ENCODE results near the gene FUT3. TPM values are rescaled to one million over a fixed set of nuclear protein-coding genes. Genes with fewer than 3 reads are reported as not detected.

FUT3 gene
- total RNA-seq, 1 donor from 2014 or later, result 0.84 TPM

- DNase-seq (ENCODE audit: low read depth) (no peak), FAIRE-seq (no peak)
- no peaks in the 10 kb centered on the region for H3K9me3 Mint-ChIP-seq (ENCODE audit: unreplicated experiment)
- H3K27ac Mint-ChIP-seq (ENCODE audit: unreplicated experiment), result no peak overlapping the region
- H3K79me2 ChIP-seq (ENCODE audit: insufficient read depth, low read length), result peaks cover 21% of the 10 kb centered on the region
- TF ChIP-seq EZH2 (IDR thresholded peaks at IDR 0.05; ENCODE audit: insufficient read depth, low read length) (no peak), CTCF (IDR thresholded peaks at IDR 0.05; ENCODE audit: insufficient read depth, low read depth, low read length) (no peak)
- no peaks in the 10 kb centered on the region for H3K9me3 ChIP-seq (ENCODE audit: insufficient read depth, low read depth, low read length)
- no peak overlapping the region for H3K4me3 ChIP-seq (ENCODE audit: insufficient read depth, low read depth, low read length)
- H3K9ac ChIP-seq (ENCODE audit: low read length), result no peak overlapping the region
- no peaks in the 10 kb centered on the region for H3K27me3 ChIP-seq (ENCODE audit: insufficient read depth, low read length)
- H4K20me1 ChIP-seq (ENCODE audit: insufficient read depth, low read length), result peaks cover 49% of the 10 kb centered on the region
- no peak overlapping the region for H3K4me2 ChIP-seq (ENCODE audit: low read length)
- no peaks in the 10 kb centered on the region for H3K36me3 Mint-ChIP-seq (ENCODE audit: low read depth, unreplicated experiment)
- no peaks in the 10 kb centered on the region for H3K4me1 Mint-ChIP-seq (ENCODE audit: low read depth, unreplicated experiment)
- peaks cover 4% of the 10 kb centered on the region for H3K27me3 Mint-ChIP-seq (ENCODE audit: low read depth, unreplicated experiment)
- no peak overlapping the region for H3K4me3 Mint-ChIP-seq (ENCODE audit: unreplicated experiment)
- H2AFZ ChIP-seq (ENCODE audit: low read depth, low read length), result no peak overlapping the region
- no peak overlapping the region for H3K27ac ChIP-seq (ENCODE audit: low read depth, low read length)
- H3K36me3 ChIP-seq (ENCODE audit: insufficient read depth, low read length), result no peaks in the 10 kb centered on the region
- H3K4me1 ChIP-seq (ENCODE audit: insufficient read depth, low read length), result peaks cover 6% of the 10 kb centered on the region
These were observed 42.9 kb upstream of the FUT3 start for GRCh38 chr19:5893907-5894703.

DNA sequence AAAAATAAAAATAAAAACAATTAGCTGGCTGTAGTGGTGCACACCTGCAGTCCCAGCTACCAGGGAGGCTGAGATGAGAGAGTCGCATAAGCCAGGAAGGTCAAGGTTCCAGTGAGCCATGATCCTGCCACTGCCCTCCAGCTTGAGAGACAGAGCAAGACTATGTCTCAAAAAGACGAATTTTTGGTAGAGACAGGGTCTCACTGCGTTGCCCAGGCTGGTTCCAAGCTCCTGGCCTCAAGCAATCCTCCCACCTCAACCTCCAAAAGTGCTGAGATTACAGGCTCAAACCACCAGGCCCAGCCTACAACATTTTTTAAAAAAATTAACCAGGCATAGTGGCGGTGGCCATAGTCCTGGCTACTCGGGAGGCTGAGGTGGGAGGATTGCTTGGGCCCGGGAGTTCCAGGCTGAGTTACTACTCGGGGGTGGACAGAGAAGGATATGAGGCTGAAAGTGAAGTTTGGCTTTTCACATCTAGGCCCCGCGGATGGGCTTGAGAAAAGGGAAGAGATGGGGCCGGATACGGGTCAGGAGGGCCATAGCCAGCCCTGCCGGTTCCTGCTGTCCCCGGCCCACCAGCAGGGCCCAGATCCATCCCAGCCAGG, 42.2 kb upstream of the FUT3 start:
- no peak overlapping the region for H2AFZ ChIP-seq (ENCODE audit: low read depth, low read length)
- peaks cover 17% of the 10 kb centered on the region for H3K79me2 ChIP-seq (ENCODE audit: insufficient read depth, low read length)
- Mint-ChIP-seq H3K27ac (ENCODE audit: unreplicated experiment) (no peak overlapping the region), H3K36me3 (ENCODE audit: low read depth, unreplicated experiment) (no peaks in the 10 kb centered on the region), H3K4me3 (ENCODE audit: unreplicated experiment) (no peak overlapping the region), H3K4me1 (ENCODE audit: low read depth, unreplicated experiment) (no peaks in the 10 kb centered on the region), H3K27me3 (ENCODE audit: low read depth, unreplicated experiment) (peaks cover 4% of the 10 kb centered on the region), H3K9me3 (ENCODE audit: unreplicated experiment) (no peaks in the 10 kb centered on the region)
- H4K20me1 ChIP-seq (ENCODE audit: insufficient read depth, low read length), result peaks cover 44% of the 10 kb centered on the region
- H3K4me1 ChIP-seq (ENCODE audit: insufficient read depth, low read length), result peaks cover 6% of the 10 kb centered on the region
- no peaks in the 10 kb centered on the region for H3K9me3 ChIP-seq (ENCODE audit: insufficient read depth, low read depth, low read length)
- no peak overlapping the region for H3K9ac ChIP-seq (ENCODE audit: low read length)
- TF ChIP-seq EZH2 (IDR thresholded peaks at IDR 0.05; ENCODE audit: insufficient read depth, low read length) (no peak), CTCF (IDR thresholded peaks at IDR 0.05; ENCODE audit: insufficient read depth, low read depth, low read length) (no peak)
- no peak overlapping the region for H3K27ac ChIP-seq (ENCODE audit: low read depth, low read length)
- FAIRE-seq, result no peak
- no peak overlapping the region for H3K4me3 ChIP-seq (ENCODE audit: insufficient read depth, low read depth, low read length)
- no peak for DNase-seq (ENCODE audit: low read depth)
- no peak overlapping the region for H3K4me2 ChIP-seq (ENCODE audit: low read length)
- no peaks in the 10 kb centered on the region for H3K27me3 ChIP-seq (ENCODE audit: insufficient read depth, low read length)
- no peaks in the 10 kb centered on the region for H3K36me3 ChIP-seq (ENCODE audit: insufficient read depth, low read length)
